ENCODE data around the gene NME5.
A peak's percentile ranks its signal among the peaks of the same experiment; 100 is the strongest.

Gene NME5

GRCh38 chr5:138132543-138132942, 6.7 kb downstream of the NME5 start:
- no peak for DNase-seq (ENCODE audit: low read depth)

- no peak for DNase-seq (ENCODE audit: low read depth)
Observed at GRCh38 chr5:138129347-138129746, 9.9 kb downstream of the NME5 start.

GRCh38 chr5:138128334-138128733, 10.9 kb downstream of the NME5 start:
- no peak for DNase-seq (ENCODE audit: low read depth)

GRCh38 chr5:138115254-138115653, 24.0 kb downstream of the NME5 start:
- no peak for DNase-seq (ENCODE audit: low read depth)

- DNase-seq (ENCODE audit: low read depth): peak; percentile 8
Observed at GRCh38 chr5:138111937-138112336, 27.3 kb downstream of the NME5 start.

GRCh38 chr5:138111181-138111580, 28.0 kb downstream of the NME5 start:
- DNase-seq (ENCODE audit: low read depth): no peak

GRCh38 chr5:138110266-138110963, 28.8 kb downstream of the NME5 start:
- no peak for DNase-seq (ENCODE audit: low read depth)

GRCh38 chr5:138109463-138110265, 29.6 kb downstream of the NME5 start:
- DNase-seq (ENCODE audit: low read depth): no peak

GRCh38 chr5:138107213-138107612, 32.0 kb downstream of the NME5 start:
- DNase-seq (ENCODE audit: low read depth): no peak

- no peak for DNase-seq (ENCODE audit: low read depth)
Observed at GRCh38 chr5:138105709-138106108, 33.5 kb downstream of the NME5 start.

GRCh38 chr5:138103319-138103637, 36.0 kb downstream of the NME5 start:
- no peak for DNase-seq (ENCODE audit: low read depth)

- no peak for DNase-seq (ENCODE audit: low read depth)
Observed at GRCh38 chr5:138102454-138103318, 36.5 kb downstream of the NME5 start.

- no peak for DNase-seq (ENCODE audit: low read depth)
Observed at GRCh38 chr5:138096997-138097828, 42.0 kb downstream of the NME5 start.

GRCh38 chr5:138096363-138096762, 42.9 kb downstream of the NME5 start:
- peak; percentile 28 for DNase-seq (ENCODE audit: low read depth)

- no peak for DNase-seq (ENCODE audit: low read depth)
Observed at GRCh38 chr5:138095100-138095907, 43.9 kb downstream of the NME5 start.

- no peak for DNase-seq (ENCODE audit: low read depth)
Observed at GRCh38 chr5:138093036-138093435, 46.2 kb downstream of the NME5 start.

GRCh38 chr5:138092301-138092700, 46.9 kb downstream of the NME5 start:
- no peak for DNase-seq (ENCODE audit: low read depth)

GRCh38 chr5:138091685-138092084, 47.5 kb downstream of the NME5 start:
- no peak for DNase-seq (ENCODE audit: low read depth)

- DNase-seq (ENCODE audit: low read depth): no peak
Observed at GRCh38 chr5:138083702-138084101, 55.5 kb downstream of the NME5 start, which contains the start of gene WNT8A. TSS of gene WNT8A (plus strand) at chr5:138084033. CDS start at chr5:138084128, 95 bp downstream.

- DNase-seq (ENCODE audit: low read depth): no peak
Observed at GRCh38 chr5:138082033-138082432, 57.2 kb downstream of the NME5 start.
